ENCODE data around the gene PEAK3. TPM values are rescaled to one million over a fixed set of nuclear protein-coding genes. Genes with fewer than 3 reads are reported as not detected.

The PEAK3 gene
- total and polyA plus RNA-seq, 7 donors, result 0.01 to 0.20 (median 0.13) TPM; not detected in 1

- Histone ChIP-seq H3K27me3 (ENCODE audit: insufficient read depth in 3 of 3, low read length in 2 of 3) (no peaks in the 10 kb centered on the region), H3K27ac (no peak overlapping the region), H3K4me1 (peaks cover 23% of the 10 kb centered on the region), H3K9me3 (no peaks in the 10 kb centered on the region), H3K4me3 (no peak overlapping the region), H3K36me3 (ENCODE audit: insufficient read depth in 1 of 2, low read depth in 1 of 2) (peaks cover 0 to 44% of the 10 kb centered on the region in 2 donors)
- intact Hi-C loops (cut with DNase I), result loop anchor here in 1 of 2 donors (5.0 kb wide), 1 partner anchor 88 kb away; the partner anchor contains the start of genes PLEKHJ1 and SF3A2
- no peak for DNase-seq
- 76 to 79% (median 77%) methylated on average over 29 of the region's 29 CpGs for WGBS, 3 donors
- no peak for TF ChIP-seq CTCF (IDR thresholded peaks at IDR 0.05)
- no peak for ATAC-seq
These were observed 43.5 kb upstream of the PEAK3 start for GRCh38 chr19:2325281-2326046.

- intact Hi-C loops (cut with DNase I), result no loop called here
- ATAC-seq, result no peak
- WGBS, 3 donors, result 83 to 85% (median 84%) methylated on average over 30 to 34 of the region's 34 CpGs
- Histone ChIP-seq H3K4me1 (peaks cover 12% of the 10 kb centered on the region), H3K9me3 (no peaks in the 10 kb centered on the region), H3K27ac (no peak overlapping the region), H3K27me3 (ENCODE audit: insufficient read depth in 3 of 3, low read length in 2 of 3) (no peaks in the 10 kb centered on the region), H3K36me3 (ENCODE audit: insufficient read depth in 1 of 2, low read depth in 1 of 2) (peaks cover 0 to 44% of the 10 kb centered on the region in 2 donors), H3K4me3 (no peak overlapping the region)
- TF ChIP-seq CTCF (IDR thresholded peaks at IDR 0.05), result no peak
- no peak for DNase-seq
These were observed 42.4 kb upstream of the PEAK3 start for GRCh38 chr19:2324220-2324948.

DNA sequence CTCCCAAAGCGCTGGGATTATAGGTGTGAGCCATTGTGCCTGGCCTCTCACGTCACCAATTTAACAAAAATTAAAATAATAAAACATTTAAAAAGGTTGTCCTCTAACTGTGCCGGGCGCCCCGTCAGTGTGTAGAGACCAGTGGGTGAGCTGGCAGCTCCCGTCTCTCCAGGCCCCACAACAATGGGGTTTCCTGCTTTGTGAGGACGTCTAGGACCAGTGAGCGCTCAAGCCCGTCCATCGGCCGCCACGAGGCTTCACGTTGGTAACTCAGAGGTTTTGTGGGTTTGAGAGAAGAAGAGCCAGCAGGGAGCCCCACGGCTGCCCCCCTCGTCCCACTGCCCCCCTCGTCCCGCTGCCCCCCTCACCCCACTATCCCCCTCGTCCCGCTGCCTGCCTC lies 41.7 kb upstream of the PEAK3 start:
- Histone ChIP-seq H3K4me3 (no peak overlapping the region), H3K27ac (no peak overlapping the region), H3K36me3 (ENCODE audit: insufficient read depth in 1 of 2, low read depth in 1 of 2) (peaks cover 0 to 44% of the 10 kb centered on the region in 2 donors), H3K4me1 (peaks cover 11% of the 10 kb centered on the region), H3K27me3 (ENCODE audit: insufficient read depth in 3 of 3, low read length in 2 of 3) (no peaks in the 10 kb centered on the region), H3K9me3 (no peaks in the 10 kb centered on the region)
- no peak for DNase-seq
- intact Hi-C loops (cut with DNase I), result no loop called here
- no peak for ATAC-seq
- 90 to 93% (median 93%) methylated on average over 19 of the region's 19 CpGs for WGBS, 3 donors
- TF ChIP-seq CTCF (IDR thresholded peaks at IDR 0.05), result no peak

GRCh38 chr19:2321565-2322283 lies 39.7 kb upstream of the PEAK3 start:
- Histone ChIP-seq H3K4me3 (no peak overlapping the region), H3K4me1 (peaks cover under 1% of the 10 kb centered on the region), H3K27me3 (ENCODE audit: insufficient read depth in 3 of 3, low read length in 2 of 3) (no peaks in the 10 kb centered on the region), H3K27ac (no peak overlapping the region), H3K36me3 (ENCODE audit: insufficient read depth in 1 of 2, low read depth in 1 of 2) (peaks cover 0 to 40% of the 10 kb centered on the region in 2 donors), H3K9me3 (no peaks in the 10 kb centered on the region)
- DNase-seq, result no peak
- no peak for ATAC-seq
- 85 to 90% (median 90%) methylated on average over 39 of the region's 39 CpGs for WGBS, 3 donors
- intact Hi-C loops (cut with DNase I), result no loop called here
- no peak for TF ChIP-seq CTCF (IDR thresholded peaks at IDR 0.05)
